Measurements from ENCODE around the gene PHF5A. TPM values are rescaled to one million over a fixed set of nuclear protein-coding genes. Genes with fewer than 3 reads are reported as not detected.
A peak's percentile ranks its signal among the peaks of the same experiment; 100 is the strongest.
"Not testable (repeated sequence)": the region's sequence is repeated elsewhere in the genome, so short reads cannot be mapped to it uniquely, and the experiment has no call there.

Gene PHF5A
- total RNA-seq, 2 experiments from 2014 or later, result 67.5 to 69.0 TPM

DNA sequence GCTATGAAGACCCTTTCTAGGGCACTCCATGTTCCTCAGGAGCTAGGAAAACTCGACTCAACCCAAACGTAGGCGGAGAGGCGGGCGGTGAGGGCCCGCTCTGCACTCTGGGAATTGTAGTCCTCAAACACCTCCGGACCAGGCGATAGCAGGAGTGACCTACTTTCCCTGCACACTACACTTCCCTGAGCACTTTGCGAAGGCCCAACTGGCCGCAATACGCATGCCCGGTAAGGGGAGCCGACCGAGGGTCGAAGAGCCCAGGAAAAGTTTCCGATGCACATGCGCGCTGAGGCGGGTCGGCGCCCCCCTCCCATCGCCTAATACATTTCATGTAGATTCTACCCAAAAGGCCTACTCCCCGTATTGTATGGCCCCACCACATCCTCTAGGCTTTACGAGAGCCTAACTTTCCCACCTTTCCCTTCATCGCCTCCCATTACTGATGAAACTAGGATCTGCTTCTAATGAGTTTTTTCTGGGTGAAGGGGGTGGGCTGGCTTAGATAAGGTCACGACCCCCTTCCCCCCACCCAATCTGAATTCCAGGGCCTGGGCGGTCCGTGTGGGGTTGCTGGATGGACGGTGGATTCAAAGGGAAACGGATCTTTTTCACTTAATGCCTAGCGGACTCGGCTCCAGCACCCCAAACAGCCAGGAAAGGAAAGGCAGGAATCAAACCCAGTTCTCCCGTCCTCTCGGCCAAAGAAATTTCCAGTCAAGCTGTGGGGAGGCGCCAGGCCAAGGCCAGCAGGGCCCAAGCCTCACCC is 23.9 kb downstream of the PHF5A start:
- Mint-ChIP-seq H3K27me3 (ENCODE audit: low read depth) (no peaks in the 10 kb centered on the region), H3K27ac (peak overlapping the region; percentile 94), H3K9me3 (no peaks in the 10 kb centered on the region), H3K4me1 (ENCODE audit: low read depth) (peaks cover 18% of the 10 kb centered on the region), H3K4me3 (peak overlapping the region; percentile 87), H3K36me3 (ENCODE audit: low read depth) (peaks cover 1% of the 10 kb centered on the region)
- peak; percentile 93 for DNase-seq
- CTCF ChIA-PET, result interaction anchor here (1.1 to 1.9 kb wide), 2 partner anchors 24 to 75 kb away, joined by 4 to 5 read pairs; partner anchors contain the start of genes ACO2 and PHF5A
- intact Hi-C loops (cut with micrococcal nuclease), result loop anchor here (1.0 to 10.0 kb wide), 11 partner anchors 41 to 648 kb away; partner anchors contain the start of genes CENPM, L3MBTL2, NDUFA6 and POLR3H

DNA sequence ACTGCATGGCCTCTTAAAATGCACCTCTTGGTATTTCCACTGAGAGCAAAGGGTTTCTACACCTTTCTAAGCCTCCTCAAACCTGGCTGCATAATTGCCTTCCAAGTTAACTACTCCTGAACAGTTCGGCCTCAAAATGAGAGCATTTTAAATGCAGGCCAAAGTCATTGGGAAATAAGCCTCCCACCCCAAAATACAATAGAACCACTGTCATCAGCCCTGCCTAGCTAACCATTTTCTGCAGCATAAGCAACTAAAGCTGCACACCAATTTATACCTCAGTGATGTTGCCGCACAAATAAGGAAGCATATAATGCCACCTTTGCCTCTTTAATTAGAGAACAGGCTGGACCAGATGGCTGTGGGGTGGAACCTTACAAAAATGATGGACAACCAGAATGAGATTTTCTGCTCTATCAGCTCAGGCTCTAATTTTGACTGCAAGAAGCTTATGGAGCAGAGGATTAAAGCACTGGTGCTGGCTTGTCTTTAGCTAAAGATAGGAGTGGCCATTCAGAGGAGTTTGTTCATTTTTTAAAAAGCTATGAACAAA is 26.2 kb downstream of the PHF5A start:
- DNase-seq, result no peak
- no peaks in the 10 kb centered on the region for H3K9me3 Mint-ChIP-seq
- H3K4me1 Mint-ChIP-seq (ENCODE audit: low read depth), result peaks cover 18% of the 10 kb centered on the region
- no peak overlapping the region for H3K4me3 Mint-ChIP-seq
- peaks cover 4% of the 10 kb centered on the region for H3K36me3 Mint-ChIP-seq (ENCODE audit: low read depth)
- CTCF ChIA-PET, result interaction anchor here (0.6 to 2.3 kb wide), 2 partner anchors 11 to 39 kb away, joined by 4 to 6 read pairs; no protein-coding TSS in a partner anchor
- no peak overlapping the region for H3K27ac Mint-ChIP-seq
- no peaks in the 10 kb centered on the region for H3K27me3 Mint-ChIP-seq (ENCODE audit: low read depth)
- intact Hi-C loops (cut with micrococcal nuclease), result loop anchor here (10.0 kb wide), 3 partner anchors 342 to 588 kb away; partner anchors contain the start of genes CENPM, ST13 and XPNPEP3

DNA sequence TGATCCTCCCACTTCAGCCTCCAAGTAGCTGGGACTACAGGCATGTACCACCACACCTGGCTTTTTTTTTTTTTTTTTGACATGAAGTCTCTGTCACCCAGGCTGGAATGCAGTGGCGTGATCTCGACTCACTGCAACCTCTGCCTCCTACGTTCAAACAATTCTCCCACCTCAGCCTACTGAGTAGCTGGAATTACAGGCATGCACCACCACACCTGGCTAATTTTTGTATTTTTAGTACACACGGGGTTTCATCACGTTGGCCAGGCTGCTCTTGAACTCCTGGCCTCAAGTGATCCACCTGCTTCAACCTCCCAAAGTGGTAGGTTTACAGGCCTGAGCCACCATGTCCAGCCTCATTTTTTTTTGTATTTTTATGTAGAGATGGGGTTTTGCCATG is 28.0 kb downstream of the PHF5A start:
- intact Hi-C loops (cut with micrococcal nuclease), result loop anchor here (10.0 kb wide), 3 partner anchors 344 to 586 kb away; partner anchors contain the start of genes CENPM, ST13 and XPNPEP3
- H3K4me3 Mint-ChIP-seq; DNase-seq; H3K27me3 Mint-ChIP-seq (ENCODE audit: low read depth); H3K9me3 Mint-ChIP-seq; H3K27ac Mint-ChIP-seq: not testable (repeated sequence)
- Mint-ChIP-seq H3K36me3 (ENCODE audit: low read depth) (peaks cover 17% of the 10 kb centered on the region), H3K4me1 (ENCODE audit: low read depth) (peaks cover 18% of the 10 kb centered on the region)
- CTCF ChIA-PET, result interaction anchor here (0.6 kb wide), 1 partner anchor 39 kb away, joined by 3 read pairs; no protein-coding TSS in a partner anchor

DNA sequence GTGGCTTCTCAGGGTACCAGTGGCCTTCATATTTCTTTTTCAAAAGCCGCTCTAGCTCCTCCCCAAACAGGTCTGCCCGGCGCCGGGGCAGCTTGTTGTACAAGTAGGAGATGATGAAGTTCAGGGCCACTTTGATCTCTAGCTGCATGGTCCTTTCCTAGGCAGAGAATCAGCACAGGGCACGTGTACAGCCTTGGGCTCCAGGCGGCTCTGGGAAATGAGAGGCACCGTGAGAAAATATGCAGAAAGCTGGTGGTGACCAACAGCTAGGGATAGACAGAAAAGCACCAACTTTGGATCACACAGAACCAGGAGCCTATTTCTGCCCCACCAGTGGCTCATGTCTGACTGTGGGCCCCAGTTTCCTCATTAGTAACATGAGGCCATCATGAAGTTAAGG is 31.3 kb downstream of the PHF5A start:
- Mint-ChIP-seq H3K4me1 (ENCODE audit: low read depth) (peaks cover 5% of the 10 kb centered on the region), H3K27ac (no peak overlapping the region), H3K27me3 (ENCODE audit: low read depth) (no peaks in the 10 kb centered on the region), H3K9me3 (no peaks in the 10 kb centered on the region), H3K4me3 (no peak overlapping the region), H3K36me3 (ENCODE audit: low read depth) (peaks cover 20% of the 10 kb centered on the region)
- intact Hi-C loops (cut with micrococcal nuclease), result no loop called here
- no peak for DNase-seq
- CTCF ChIA-PET, result interaction anchor here (0.6 to 1.5 kb wide), 2 partner anchors 33 to 82 kb away, joined by 3 to 6 read pairs; no protein-coding TSS in a partner anchor

DNA sequence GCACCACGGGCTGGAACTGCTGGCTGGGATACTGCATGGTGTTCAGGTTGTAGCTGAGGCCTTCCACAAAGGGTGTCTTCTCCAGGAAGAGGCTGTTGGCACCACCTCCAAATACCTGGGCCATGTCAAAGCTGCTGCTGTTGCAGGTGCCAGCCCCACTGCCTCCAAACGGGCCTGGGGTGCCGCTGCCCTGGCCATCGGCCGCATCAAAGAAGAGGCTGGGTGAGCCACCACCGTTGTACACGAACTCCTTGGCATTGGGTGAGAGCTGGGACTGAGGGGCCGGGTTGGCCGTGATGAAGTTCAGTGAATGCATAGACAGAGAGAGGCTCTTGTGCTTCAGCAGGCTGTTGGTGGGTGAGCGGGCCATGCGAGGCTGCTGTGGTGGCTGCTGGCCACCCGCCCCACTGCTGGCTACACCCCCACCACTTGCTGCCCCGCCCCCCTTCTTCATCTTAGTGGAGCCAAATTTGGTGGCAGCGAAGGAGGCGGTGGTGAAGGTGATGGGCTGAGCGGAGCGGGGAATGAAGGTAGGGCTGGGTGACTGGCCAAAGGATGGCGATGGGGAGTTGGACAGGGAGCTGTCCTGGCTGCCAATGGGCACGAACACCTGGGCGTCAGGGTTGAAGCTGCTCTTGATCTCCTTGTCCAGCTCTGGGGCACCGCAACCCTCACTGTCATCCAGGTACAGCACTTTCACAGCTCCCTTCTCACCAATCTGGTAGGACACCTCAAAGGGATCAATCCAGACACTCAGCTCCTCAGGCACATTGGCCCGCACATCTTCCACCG is 32.0 kb downstream of the PHF5A start:
- no peaks in the 10 kb centered on the region for H3K9me3 Mint-ChIP-seq
- H3K4me1 Mint-ChIP-seq (ENCODE audit: low read depth), result peaks cover 4% of the 10 kb centered on the region
- no peak overlapping the region for H3K4me3 Mint-ChIP-seq
- CTCF ChIA-PET, result interaction anchor here (0.6 to 1.5 kb wide), 2 partner anchors 33 to 82 kb away, joined by 3 to 6 read pairs; no protein-coding TSS in a partner anchor
- intact Hi-C loops (cut with micrococcal nuclease), result no loop called here
- H3K27me3 Mint-ChIP-seq (ENCODE audit: low read depth), result no peaks in the 10 kb centered on the region
- no peak for DNase-seq
- no peak overlapping the region for H3K27ac Mint-ChIP-seq
- H3K36me3 Mint-ChIP-seq (ENCODE audit: low read depth), result peaks cover 23% of the 10 kb centered on the region

DNA sequence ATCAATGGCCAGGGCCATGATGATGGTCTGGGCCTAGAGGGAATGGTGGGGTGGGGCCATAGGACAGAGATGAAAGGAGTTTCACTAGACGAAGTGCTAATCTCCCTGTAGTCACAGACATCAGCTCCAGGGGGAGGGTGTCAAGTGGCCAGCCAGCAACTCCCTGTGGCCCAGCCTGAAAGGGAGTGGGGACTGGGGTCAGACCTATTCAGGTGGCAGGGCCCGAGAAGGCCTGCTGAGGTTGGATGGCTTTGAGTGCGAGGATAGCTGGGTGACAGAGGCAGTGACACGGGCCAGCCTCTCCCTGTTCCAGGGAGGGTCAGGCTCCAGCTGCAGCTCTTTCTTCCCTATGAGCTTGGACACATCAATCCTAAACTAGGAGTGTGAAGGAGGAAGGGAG is 32.9 kb downstream of the PHF5A start:
- Mint-ChIP-seq H3K9me3 (no peaks in the 10 kb centered on the region), H3K27ac (no peak overlapping the region), H3K4me3 (no peak overlapping the region), H3K36me3 (ENCODE audit: low read depth) (peaks cover 22% of the 10 kb centered on the region), H3K27me3 (ENCODE audit: low read depth) (no peaks in the 10 kb centered on the region), H3K4me1 (ENCODE audit: low read depth) (peaks cover 4% of the 10 kb centered on the region)
- intact Hi-C loops (cut with micrococcal nuclease), result no loop called here
- DNase-seq, result no peak
- CTCF ChIA-PET, result no interaction called here

DNA sequence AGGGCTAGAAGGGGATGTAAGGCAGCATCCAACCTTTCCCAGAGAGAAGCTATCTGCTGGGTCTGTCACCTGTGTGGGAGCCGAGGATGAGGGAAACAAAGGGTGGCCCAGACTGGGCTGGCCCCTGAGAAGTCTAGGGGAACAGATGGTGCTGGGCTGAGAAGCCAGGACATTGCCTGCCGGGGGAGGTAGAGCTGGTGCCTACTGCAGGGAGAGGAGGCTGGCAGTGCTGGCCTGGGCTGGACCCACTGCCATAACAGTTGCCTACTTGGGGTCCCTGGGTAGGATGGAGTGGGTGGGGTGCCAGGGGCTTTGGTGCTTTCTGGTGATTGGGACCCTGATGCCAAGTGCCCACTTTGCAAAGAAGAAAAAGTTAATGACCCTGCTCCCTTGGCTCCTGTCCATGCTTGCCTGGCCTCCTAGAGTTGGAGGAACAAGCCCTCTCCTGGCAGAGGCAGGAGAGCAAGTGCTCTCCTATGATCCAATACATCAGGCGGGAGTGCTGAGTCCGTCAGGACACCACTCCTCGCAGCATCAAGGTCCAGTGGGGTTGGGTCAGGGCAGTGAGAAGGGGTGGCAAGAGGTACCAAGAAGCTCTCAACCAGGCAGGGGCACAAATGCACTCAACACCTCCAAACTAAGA is 34.0 kb downstream of the PHF5A start:
- H3K4me3 Mint-ChIP-seq; CTCF ChIA-PET; H3K9me3 Mint-ChIP-seq; H3K4me1 Mint-ChIP-seq (ENCODE audit: low read depth); H3K27me3 Mint-ChIP-seq (ENCODE audit: low read depth); DNase-seq; intact Hi-C loops (cut with micrococcal nuclease): not testable (repeated sequence)
- Mint-ChIP-seq H3K36me3 (ENCODE audit: low read depth) (peaks cover 22% of the 10 kb centered on the region), H3K27ac (peak overlapping the region; percentile 36)

DNA sequence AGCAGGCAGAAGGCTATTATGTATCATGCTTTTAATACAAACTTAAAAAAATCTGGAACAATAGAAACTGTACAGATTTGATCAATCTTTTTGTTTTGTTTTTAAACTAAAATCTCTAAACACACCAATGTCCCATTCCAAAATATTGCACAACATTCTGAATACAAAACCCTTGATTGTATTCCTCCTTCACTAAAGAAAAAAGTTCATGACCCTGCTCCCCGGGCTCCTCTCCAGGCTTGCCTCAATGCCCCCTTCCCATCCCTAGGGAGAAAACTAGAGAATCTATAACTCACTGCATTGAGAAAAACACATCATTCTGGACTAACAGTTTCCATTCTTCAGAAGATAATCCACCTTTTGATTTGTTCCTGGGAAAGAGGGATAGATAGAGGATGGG is 35.0 kb downstream of the PHF5A start:
- H3K27ac Mint-ChIP-seq; H3K4me1 Mint-ChIP-seq (ENCODE audit: low read depth); H3K9me3 Mint-ChIP-seq; H3K27me3 Mint-ChIP-seq (ENCODE audit: low read depth); H3K4me3 Mint-ChIP-seq; intact Hi-C loops (cut with micrococcal nuclease); DNase-seq; CTCF ChIA-PET: not testable (repeated sequence)
- H3K36me3 Mint-ChIP-seq (ENCODE audit: low read depth), result peaks cover 22% of the 10 kb centered on the region

DNA sequence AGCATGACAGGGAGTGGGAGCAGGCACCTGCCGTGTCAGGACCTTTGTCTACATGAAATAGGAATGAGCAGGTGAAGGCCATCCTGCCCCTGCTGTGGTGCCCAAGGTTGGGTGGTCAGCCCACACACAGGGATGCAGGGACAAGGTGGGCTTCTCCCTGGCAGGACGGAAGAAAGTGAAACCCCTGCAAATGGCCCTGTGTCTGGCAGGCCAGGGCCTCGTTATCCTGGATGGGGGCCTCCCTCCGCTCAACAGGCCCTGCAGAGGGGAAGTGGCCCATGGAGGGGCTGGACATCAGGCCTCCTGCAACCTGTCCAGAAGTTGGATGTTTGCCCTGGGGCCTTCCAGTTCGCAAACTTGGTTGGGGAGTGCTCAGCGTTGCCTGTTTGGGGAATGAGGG is 36.8 kb downstream of the PHF5A start:
- no peak for DNase-seq
- no peak overlapping the region for H3K27ac Mint-ChIP-seq
- H3K36me3 Mint-ChIP-seq (ENCODE audit: low read depth), result peaks cover 16% of the 10 kb centered on the region
- peaks cover 3% of the 10 kb centered on the region for H3K4me1 Mint-ChIP-seq (ENCODE audit: low read depth)
- intact Hi-C loops (cut with micrococcal nuclease), result no loop called here
- H3K27me3 Mint-ChIP-seq (ENCODE audit: low read depth), result no peaks in the 10 kb centered on the region
- CTCF ChIA-PET, result no interaction called here
- no peaks in the 10 kb centered on the region for H3K9me3 Mint-ChIP-seq
- H3K4me3 Mint-ChIP-seq, result no peak overlapping the region

DNA sequence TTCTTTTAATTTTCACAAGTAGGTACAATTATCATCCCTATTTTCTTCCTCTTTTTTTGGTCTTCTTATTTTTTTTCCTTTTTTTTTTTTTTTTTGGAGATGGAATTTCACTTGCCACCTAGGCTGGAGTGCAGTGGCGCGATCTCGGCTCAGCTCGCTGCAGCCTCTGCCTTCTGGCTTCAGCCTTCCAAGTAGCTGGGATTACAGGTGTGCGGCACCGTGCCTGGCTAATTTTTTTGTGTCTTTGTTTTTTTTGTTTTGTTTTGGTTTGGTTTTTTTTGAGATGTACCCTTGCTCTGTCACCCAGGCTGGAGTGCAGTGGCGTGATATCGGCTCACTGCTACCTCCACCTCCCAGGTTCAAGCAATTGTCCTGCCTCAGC is 38.5 kb downstream of the PHF5A start:
- intact Hi-C loops (cut with micrococcal nuclease), result no loop called here
- no peak for DNase-seq
- Mint-ChIP-seq H3K27ac (no peak overlapping the region), H3K36me3 (ENCODE audit: low read depth) (peaks cover 16% of the 10 kb centered on the region), H3K27me3 (ENCODE audit: low read depth) (no peaks in the 10 kb centered on the region), H3K9me3 (no peaks in the 10 kb centered on the region), H3K4me3 (no peak overlapping the region), H3K4me1 (ENCODE audit: low read depth) (peaks cover 13% of the 10 kb centered on the region)
- CTCF ChIA-PET, result no interaction called here

DNA sequence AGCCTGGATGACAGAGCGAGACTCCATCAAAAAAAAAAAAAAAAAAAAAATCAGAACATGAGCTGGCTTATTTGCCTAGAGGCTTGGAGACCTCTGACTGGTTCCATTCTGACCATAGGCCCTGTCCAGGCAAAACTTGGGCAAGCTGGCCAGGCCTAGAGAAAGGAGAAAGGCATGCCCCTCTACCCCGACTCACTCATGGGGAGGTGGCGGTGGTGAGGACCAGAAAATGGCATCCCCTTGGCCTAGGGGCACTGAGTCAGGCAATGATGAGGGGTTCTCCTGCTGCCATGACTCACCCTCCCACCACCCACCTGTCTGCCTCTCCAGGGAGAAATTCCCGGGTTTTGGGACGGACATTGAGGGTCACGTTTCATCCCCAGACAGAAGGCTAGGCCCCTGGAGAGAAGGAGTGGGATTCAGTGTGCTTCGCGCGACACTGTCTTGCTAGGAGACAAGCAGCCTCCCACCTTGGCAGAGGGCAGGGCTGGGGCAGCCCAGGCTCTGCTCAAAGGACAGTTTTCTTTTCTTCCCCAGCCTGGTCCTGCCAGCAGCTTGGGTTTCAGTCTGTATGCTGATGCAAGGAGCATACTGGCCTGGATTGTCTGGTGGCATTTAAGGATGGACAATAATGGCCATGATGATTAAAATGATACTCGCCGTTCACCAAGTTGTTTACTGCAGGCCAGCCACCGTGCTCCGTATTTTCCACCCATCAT is 39.1 kb downstream of the PHF5A start:
- Mint-ChIP-seq H3K36me3 (ENCODE audit: low read depth) (peaks cover 16% of the 10 kb centered on the region), H3K4me3 (no peak overlapping the region), H3K27ac (no peak overlapping the region), H3K9me3 (no peaks in the 10 kb centered on the region), H3K4me1 (ENCODE audit: low read depth) (peaks cover 13% of the 10 kb centered on the region), H3K27me3 (ENCODE audit: low read depth) (no peaks in the 10 kb centered on the region)
- no peak for DNase-seq
- CTCF ChIA-PET, result no interaction called here
- intact Hi-C loops (cut with micrococcal nuclease), result no loop called here
